ENCODE data around the gene ASXL1.
A peak's percentile ranks its signal among the peaks of the same experiment; 100 is the strongest.

GRCh38 chr20:32433311-32434021, 75.3 kb downstream of the ASXL1 start:
- TF ChIP-seq, protein P1, sequence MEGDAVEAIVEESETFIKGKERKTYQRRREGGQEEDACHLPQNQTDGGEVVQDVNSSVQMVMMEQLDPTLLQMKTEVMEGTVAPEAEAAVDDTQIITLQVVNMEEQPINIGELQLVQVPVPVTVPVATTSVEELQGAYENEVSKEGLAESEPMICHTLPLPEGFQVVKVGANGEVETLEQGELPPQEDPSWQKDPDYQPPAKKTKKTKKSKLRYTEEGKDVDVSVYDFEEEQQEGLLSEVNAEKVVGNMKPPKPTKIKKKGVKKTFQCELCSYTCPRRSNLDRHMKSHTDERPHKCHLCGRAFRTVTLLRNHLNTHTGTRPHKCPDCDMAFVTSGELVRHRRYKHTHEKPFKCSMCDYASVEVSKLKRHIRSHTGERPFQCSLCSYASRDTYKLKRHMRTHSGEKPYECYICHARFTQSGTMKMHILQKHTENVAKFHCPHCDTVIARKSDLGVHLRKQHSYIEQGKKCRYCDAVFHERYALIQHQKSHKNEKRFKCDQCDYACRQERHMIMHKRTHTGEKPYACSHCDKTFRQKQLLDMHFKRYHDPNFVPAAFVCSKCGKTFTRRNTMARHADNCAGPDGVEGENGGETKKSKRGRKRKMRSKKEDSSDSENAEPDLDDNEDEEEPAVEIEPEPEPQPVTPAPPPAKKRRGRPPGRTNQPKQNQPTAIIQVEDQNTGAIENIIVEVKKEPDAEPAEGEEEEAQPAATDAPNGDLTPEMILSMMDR (IDR thresholded peaks at IDR 0.05) = no peak
- TF ChIP-seq EP300 (IDR thresholded peaks at IDR 0.05) (peak in 3 of 4 donors; percentile 22 to 60 (median 51)), POLR2AphosphoS5 (IDR thresholded peaks at IDR 0.05) (peak; percentile 70 to 77)
